Activated T-helper 9 cell treated with anti-CD3 and anti-CD28 coated beads, Interleukin-2, amount 50 U/mL, for 16 hours (primary cell): Measurements from ENCODE around the gene PRSS12.
A peak's percentile ranks its signal among the peaks of the same experiment; 100 is the strongest.
"Not testable (repeated sequence)": the region's sequence is repeated elsewhere in the genome, so short reads cannot be mapped to it uniquely, and the experiment has no call there.

Source experiments
- DNase-seq: peaks from one replicate; pipeline ENCODE4 v3.0.0-alpha.2; 2020; ENCODE audit warnings: low read depth

The PRSS12 gene, protein sequence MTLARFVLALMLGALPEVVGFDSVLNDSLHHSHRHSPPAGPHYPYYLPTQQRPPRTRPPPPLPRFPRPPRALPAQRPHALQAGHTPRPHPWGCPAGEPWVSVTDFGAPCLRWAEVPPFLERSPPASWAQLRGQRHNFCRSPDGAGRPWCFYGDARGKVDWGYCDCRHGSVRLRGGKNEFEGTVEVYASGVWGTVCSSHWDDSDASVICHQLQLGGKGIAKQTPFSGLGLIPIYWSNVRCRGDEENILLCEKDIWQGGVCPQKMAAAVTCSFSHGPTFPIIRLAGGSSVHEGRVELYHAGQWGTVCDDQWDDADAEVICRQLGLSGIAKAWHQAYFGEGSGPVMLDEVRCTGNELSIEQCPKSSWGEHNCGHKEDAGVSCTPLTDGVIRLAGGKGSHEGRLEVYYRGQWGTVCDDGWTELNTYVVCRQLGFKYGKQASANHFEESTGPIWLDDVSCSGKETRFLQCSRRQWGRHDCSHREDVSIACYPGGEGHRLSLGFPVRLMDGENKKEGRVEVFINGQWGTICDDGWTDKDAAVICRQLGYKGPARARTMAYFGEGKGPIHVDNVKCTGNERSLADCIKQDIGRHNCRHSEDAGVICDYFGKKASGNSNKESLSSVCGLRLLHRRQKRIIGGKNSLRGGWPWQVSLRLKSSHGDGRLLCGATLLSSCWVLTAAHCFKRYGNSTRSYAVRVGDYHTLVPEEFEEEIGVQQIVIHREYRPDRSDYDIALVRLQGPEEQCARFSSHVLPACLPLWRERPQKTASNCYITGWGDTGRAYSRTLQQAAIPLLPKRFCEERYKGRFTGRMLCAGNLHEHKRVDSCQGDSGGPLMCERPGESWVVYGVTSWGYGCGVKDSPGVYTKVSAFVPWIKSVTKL

DNA sequence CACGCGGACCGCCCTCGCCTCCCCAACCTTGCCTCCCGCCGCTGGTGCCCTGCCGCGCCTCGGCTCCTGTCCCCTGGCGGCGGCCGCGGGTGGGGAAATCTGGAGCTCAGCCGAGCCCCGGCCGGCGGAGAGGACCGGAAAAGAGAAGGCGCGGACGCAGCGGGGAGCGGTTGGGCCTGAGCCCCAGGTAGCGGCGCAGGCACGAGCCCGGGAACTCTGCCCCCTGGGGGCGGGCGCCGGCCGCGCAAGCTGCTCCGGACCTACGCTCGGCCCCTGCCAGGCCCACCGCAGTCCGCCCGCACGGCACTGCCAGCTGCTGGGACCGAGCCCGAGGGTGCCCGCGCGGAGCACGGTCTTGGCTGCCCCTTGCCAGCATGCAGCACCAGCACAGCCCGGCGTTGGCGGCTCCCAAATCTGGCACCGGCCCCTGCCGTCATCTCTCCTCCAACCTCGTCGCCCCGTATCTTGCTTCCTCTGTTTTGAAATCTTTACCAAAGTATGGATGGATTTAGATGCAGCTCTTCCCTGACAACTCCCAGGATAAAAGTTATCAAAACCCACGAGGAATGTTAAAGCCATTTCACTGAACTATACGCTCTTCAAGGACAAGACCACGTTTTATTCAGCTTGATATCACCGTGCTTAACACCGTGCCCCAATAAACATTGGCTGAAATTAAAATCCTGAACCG lies at the start of gene PRSS12:
Gene PRSS12, minus strand, starts transcription at position 161 of the 691 bp plus-strand sequence. CDS start 283 bp downstream, outside the sequence.
- DNase-seq, result peak; percentile 34

DNA sequence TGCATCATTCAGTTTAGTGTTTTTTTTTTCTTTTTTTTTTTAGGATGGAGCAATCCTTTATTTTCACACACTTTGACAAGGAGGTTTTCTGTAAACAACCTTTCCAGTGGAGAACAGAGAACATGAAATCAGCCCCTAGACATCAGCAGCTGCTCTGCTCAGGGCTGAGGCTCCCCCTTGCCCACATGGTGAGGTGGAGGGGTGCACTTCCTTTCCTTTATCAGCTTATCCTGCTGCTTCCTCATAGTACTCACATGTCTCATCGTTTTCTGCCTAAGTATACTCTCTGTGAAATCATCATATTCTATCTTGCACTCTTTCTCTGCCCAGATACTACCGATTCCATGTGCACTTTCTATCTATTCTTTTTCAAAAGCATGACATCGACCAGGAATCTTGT lies 47.6 kb upstream of the PRSS12 start:
- DNase-seq, result no peak

- not testable (repeated sequence) for DNase-seq
Observed at GRCh38 chr4:118399883-118400282, 47.1 kb upstream of the PRSS12 start.

DNA sequence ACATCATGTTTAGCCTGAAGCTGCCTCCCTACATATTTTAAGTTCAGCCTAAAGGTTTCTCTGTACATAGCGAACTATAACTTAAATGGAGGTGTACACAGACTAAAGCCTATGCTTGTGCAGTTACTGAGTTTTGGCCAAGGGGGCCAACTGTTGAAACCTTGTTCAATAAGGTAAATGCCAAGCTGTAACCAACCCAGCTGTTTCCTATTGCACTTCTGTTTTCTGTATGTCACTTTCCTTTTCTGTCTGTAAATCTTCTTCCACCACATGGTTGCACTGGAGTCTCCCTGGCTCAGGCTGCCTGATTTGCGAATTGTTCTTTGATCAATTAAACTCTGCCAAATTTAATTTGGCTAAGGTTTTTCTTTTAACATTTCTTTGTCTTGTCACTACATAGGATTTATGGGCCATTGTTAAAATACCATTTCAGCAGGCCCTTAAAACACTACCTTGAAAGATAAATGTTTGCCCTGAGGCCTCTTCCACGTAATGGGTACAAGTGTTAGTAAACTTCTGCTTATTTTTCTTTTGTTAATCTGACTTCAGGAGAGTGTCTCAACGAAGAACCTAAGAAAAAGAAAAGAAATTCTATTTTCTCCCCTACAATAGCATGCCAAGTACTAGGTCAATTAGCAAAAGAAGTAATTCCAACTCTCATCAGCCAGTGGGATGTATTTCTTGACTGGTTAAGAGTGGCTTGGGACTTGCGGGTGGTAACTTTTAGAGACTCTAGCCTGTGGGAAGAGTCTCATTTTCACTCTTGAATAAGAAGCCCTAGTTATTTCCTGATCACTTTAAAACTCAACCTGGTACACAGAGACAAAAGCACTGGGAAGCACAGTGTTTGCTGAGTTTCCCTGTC lies 45.7 kb upstream of the PRSS12 start:
- DNase-seq, result no peak

GRCh38 chr4:118397623-118397979 lies 44.8 kb upstream of the PRSS12 start:
- no peak for DNase-seq

GRCh38 chr4:118396881-118397622 lies 44.2 kb upstream of the PRSS12 start:
- no peak for DNase-seq

DNA sequence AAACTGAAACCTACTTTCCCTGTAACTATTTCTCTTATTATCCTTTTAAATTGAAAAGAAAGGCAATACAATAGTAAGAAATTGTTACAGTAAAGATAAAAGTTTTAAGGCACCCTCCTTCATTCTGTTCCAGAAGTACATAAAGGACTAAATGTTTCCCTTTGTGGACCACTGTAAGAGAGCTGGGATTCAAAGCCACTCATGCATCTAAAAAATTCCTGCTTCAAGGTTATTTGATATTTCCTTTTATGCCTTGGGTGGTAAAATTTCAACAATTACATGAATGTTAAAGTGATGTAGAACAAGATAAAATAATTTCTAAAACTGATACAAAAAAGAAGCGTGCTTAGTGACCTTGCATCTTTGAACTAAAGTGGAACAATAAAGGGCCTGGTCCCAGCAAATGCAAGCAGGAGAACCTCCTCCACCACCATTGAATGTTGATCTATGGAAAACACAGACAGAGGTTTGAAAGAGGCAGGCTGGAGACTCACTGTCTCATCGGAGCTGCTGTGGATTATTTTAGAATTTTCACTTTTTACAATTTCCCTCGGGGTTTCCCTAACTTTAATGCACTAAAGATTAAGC lies 42.3 kb upstream of the PRSS12 start:
- DNase-seq, result no peak

DNA sequence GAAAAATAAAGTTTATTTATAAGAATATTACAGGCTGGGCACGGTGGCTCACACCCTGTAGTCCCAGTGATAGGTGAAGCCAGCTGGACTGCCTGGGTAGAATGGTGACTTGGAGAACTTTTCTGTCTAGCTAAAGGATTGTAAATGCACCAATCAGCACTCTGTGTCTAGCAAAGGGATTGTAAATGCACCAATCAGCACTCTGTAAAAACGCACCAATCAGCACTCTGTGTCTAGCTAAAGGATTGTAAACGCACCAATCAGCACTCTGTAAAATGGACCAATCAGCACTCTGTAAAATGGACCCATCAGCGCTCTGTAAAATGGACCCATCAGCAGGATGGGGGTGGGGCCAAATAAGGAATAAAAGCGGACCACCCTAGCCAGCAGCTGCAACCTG lies 39.7 kb upstream of the PRSS12 start:
- not testable (repeated sequence) for DNase-seq

- DNase-seq, result no peak
Observed at GRCh38 chr4:118390121-118390520, 37.3 kb upstream of the PRSS12 start.

- DNase-seq, result no peak
Observed at GRCh38 chr4:118389721-118390120, 36.9 kb upstream of the PRSS12 start.

- DNase-seq, result no peak
Observed at GRCh38 chr4:118388606-118389005, 35.8 kb upstream of the PRSS12 start.

DNA sequence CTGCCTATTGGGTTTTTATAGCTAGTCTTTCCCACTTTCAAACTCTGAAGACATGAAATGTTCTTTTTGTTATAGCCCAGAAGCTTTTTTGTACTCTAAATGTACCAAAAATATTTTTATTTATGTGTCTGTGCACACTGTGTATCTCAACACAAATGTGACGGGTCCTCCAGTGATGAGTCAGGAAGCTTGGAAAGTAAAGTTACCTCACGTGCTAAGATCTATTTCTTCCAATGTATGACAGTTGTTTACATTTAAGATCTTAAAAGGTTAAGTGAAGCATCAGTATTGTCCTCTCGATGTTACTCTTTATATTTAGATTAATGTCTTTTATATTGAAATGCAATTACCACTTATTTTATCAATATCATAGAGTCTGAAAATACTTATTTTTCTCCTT lies 29.1 kb upstream of the PRSS12 start:
- DNase-seq, result no peak

DNA sequence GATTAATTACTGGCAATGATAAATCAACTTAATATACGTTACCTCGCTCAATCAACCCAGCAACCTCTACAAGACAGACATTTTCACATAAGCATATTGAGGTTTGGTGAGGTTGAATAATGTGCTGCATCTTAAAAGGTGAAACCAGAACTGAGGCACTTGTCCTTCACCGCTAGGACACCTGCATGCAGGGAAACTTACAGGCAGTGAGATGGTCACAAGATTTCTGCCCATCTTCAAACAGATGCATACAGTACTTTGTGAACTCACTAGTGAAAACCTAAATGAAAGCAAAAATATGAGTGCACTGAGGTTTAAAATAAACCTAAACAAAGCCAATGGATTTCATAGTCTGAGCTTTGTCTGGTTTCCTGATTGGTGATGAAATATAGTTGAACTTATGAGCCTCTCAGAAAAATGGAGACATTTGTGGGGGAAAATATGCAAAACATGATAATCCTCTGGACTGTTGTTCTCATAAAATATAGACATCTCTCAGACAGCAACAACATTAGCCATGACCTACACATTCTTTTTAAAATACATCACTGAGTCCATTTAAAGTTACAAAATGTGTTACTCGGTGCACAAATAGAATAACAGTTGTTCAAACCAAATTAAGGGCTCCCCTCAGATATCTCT lies 20.9 kb upstream of the PRSS12 start:
- DNase-seq, result no peak

- no peak for DNase-seq
Observed at GRCh38 chr4:118372251-118372650, 19.4 kb upstream of the PRSS12 start.

DNA sequence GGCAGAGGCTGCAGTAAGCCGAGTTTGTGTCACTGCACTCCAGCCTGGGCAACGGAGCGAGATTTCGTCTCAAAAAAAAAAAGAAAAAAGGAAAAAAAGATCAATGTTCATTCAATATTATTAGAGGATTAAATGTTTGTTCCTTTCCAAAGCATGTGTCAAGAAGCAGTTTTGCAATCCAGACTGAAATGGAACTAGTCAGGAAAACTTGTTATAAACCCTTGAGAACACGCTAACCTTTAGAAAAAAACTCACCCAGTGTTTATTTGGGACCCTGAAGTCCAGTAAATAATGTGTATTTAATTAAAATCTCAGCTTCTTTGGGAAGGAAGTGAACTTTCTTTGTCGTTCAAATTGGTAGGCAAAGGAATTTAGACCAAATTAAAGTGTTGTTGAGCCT lies 16.4 kb upstream of the PRSS12 start:
- no peak for DNase-seq

GRCh38 chr4:118367872-118368271 lies 15.1 kb upstream of the PRSS12 start:
- no peak for DNase-seq

DNA sequence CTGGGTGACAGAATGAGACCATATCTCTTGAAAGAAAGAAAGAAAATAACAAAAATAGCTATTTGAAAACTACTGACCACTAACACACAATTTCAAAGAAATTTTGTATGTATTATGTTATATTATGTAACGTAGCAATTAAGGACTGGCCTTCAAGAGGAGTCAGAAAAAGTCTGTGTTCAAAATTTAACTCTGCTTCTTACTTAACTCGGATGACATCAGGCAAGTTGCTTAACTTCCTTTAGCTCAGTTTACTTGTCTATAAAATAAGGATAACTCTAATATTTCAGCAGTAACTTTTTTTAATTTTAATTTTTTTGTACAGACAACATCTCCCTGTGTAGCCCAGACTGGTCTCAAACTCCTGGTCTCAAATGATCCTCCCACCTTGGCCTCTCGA lies 14.6 kb upstream of the PRSS12 start:
- no peak for DNase-seq

- no peak for DNase-seq
Observed at GRCh38 chr4:118363166-118363565, 10.4 kb upstream of the PRSS12 start.

- DNase-seq, result no peak
Observed at GRCh38 chr4:118361192-118361591, 8.4 kb upstream of the PRSS12 start.

DNA sequence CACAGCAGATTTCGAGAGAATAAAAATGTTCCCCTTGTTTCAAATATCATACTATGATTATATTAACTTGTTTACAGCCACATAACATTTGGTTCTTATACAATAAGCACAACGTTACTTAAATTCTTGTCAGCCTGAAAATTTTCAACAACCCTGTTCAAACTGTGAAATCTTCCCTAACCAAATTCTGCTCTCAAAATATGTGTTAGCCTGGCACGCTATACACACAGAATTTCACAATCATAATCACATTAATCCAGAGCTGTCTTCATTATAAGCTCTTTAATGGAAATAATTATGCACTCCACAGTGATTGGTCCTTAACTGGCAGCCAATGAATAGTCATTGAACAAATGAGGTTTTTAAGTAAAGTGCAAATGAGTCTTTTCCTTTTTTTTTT lies 7.3 kb upstream of the PRSS12 start:
- DNase-seq, result no peak
